DMS 273 (cell line): Measurements from ENCODE around the gene LYRM1.
"Not testable (repeated sequence)": the region's sequence is repeated elsewhere in the genome, so short reads cannot be mapped to it uniquely, and the experiment has no call there.

Experiments used
- DNase-seq: peaks from one replicate; lab custom pipeline; 2025; ENCODE audit not compliant: unreplicated experiment; lab: John Stamatoyannopoulos, UW

LYRM1 gene

DNA sequence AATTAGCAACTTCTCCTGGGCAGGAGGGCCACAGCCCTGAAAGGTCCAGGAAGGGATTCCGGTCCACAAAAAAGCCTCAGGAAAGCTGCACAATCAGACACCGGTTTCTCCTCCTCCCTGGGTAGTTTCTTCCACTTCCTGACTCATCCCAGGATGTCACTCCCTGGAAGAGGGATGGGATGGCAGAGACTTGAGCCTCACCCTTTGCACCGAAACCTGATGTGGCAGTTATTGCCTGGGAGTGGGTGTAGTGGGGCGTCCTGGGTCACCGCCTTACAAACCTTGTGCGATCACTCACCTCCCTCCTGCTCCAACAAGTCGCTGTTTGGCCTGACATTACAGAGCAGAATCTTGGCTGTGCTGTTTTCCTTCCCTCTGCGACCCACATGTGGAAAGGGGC is 70.8 kb downstream of the LYRM1 start:
- no peak for DNase-seq

DNA sequence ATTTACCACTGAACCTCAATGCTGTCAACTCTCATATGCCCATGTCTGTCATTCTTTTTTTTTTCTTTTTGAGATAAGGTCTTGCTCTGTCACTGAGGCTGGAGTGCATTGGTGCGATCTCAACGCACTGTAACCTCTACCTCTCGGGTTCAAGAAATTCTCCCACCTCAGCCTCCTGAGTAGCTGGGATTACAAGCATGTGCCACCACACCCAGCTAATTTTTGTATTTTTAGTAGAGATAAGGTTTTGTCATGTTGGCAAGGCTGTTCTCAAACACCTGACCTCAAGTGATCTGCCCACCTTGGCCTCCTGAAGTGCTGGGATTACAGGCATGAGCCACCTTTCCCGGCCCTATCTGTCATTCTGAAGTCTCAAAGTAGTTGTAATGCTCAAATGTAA is 72.6 kb downstream of the LYRM1 start:
- not testable (repeated sequence) for DNase-seq
